Neural cell (in vitro differentiated cells): ENCODE measurements around the gene KIFC3. TPM values are rescaled to one million over a fixed set of nuclear protein-coding genes. Genes with fewer than 3 reads are reported as not detected.

ENCODE experiments used
- H2AFZ ChIP-seq: fragments of 200-600, 300-800 bp; sonication (generic), shearing (Covaris generic); 2 replicates; pipeline ENCODE4 v1.6.0; 2014; ENCODE audit warnings: low read depth, mild to moderate bottlenecking, antibody characterized with exemption, low read length, moderate library complexity
- H3F3A ChIP-seq: fragments of 200-600 bp; shearing (Covaris generic); 2 replicates; pipeline ENCODE4 v1.6.1; 2016; ENCODE audit warnings: mild to moderate bottlenecking, moderate library complexity, mixed read lengths, antibody characterized with exemption, low read length; ENCODE audit not compliant: insufficient read depth, poor library complexity, severe bottlenecking
- H3K27ac ChIP-seq: fragments of 200-600, 300-800 bp; sonication (generic), shearing (Covaris generic); 2 replicates; pipeline ENCODE4 v1.5.1; 2014; ENCODE audit warnings: mild to moderate bottlenecking, low read length, moderate library complexity
- H3K27me3 ChIP-seq: fragments of 300-800, 200-600 bp; sonication (generic), shearing (Covaris generic); 2 replicates; pipeline ENCODE4 v1.6.0; 2014; ENCODE audit warnings: mild to moderate bottlenecking, low read depth, low read length, moderate library complexity; ENCODE audit not compliant: insufficient read depth
- H3K36me3 ChIP-seq: fragments of 300-800, 200-600 bp; sonication (generic), shearing (Covaris generic); 2 replicates; pipeline ENCODE4 v1.5.1; 2014; ENCODE audit warnings: mild to moderate bottlenecking, antibody characterized with exemption, low read length, moderate library complexity; ENCODE audit not compliant: insufficient read depth
- H3K4me2 ChIP-seq: fragments of 300-800, 200-600 bp; sonication (generic), shearing (Covaris generic); 2 replicates; pipeline ENCODE4 v1.6.0; 2014; ENCODE audit warnings: mild to moderate bottlenecking, low read length
- H3K4me3 ChIP-seq: fragments of 300-800, 200-600 bp; sonication (generic), shearing (Covaris generic); 2 replicates; pipeline ENCODE4 v1.5.1; 2014; ENCODE audit warnings: mild to moderate bottlenecking, low read length, moderate library complexity
- H3K79me2 ChIP-seq: fragments of 200-600 bp; shearing (Covaris generic); replicated peaks from 2 replicates; pipeline ENCODE4 v1.6.0; 2014; ENCODE audit warnings: mild to moderate bottlenecking, low read length, moderate library complexity; ENCODE audit not compliant: insufficient read depth
- H3K9ac ChIP-seq: fragments of 300-800, 200-600 bp; sonication (generic), shearing (Covaris generic); 2 replicates; pipeline ENCODE4 v1.6.1; 2016; ENCODE audit warnings: mild to moderate bottlenecking, low read length, mixed read lengths
- H3K9me2 ChIP-seq: fragments of 200-600 bp; shearing (Covaris generic); 2 replicates; pipeline ENCODE4 v1.6.1; 2016; ENCODE audit warnings: mild to moderate bottlenecking, low read length, mixed read lengths; ENCODE audit not compliant: insufficient read depth
- H3K9me3 ChIP-seq: fragments of 200-600, 300-800 bp; sonication (generic), shearing (Covaris generic); 2 replicates; pipeline ENCODE4 v1.6.1; 2016; ENCODE audit warnings: mild to moderate bottlenecking, mixed run types, low read length, moderate library complexity, mixed read lengths
- H4K20me1 ChIP-seq: fragments of 200-600 bp; shearing (Covaris generic); 2 replicates; pipeline ENCODE4 v1.6.1; 2016; ENCODE audit warnings: mild to moderate bottlenecking, mixed run types; ENCODE audit not compliant: insufficient read depth
- EP300 ChIP-seq: fragments of 450-650 bp; conservative IDR thresholded peaks from 2 replicates; pipeline ENCODE4 v1.6.1; 2014; ENCODE audit warnings: antibody characterized with exemption, mild to moderate bottlenecking, moderate library complexity; ENCODE audit not compliant: poor library complexity, severe bottlenecking
- EZH2 ChIP-seq: fragments of 200-600, 300-800 bp; shearing (Covaris generic), sonication (generic); IDR thresholded peaks from 2 replicates; pipeline ENCODE4 v1.6.1; 2014; ENCODE audit warnings: antibody characterized with exemption, low read length, borderline replicate concordance, mild to moderate bottlenecking; ENCODE audit not compliant: insufficient read depth, poor library complexity, severe bottlenecking
- MXI1 ChIP-seq: fragments of 450-650 bp; conservative IDR thresholded peaks from 2 replicates; pipeline ENCODE4 v1.6.1; 2014; ENCODE audit warnings: antibody characterized with exemption, mild to moderate bottlenecking; ENCODE audit not compliant: poor library complexity, severe bottlenecking
- POLR2AphosphoS5 ChIP-seq: IDR thresholded peaks from 2 replicates; pipeline ENCODE4 v1.6.1; 2012
- RAD21 ChIP-seq: fragments of 450-650 bp; conservative IDR thresholded peaks from 2 replicates; pipeline ENCODE4 v1.6.1; 2014; ENCODE audit warnings: antibody characterized with exemption, mild to moderate bottlenecking, moderate library complexity
- SMC3 ChIP-seq: fragments of 450-650 bp; conservative IDR thresholded peaks from 2 replicates; pipeline ENCODE4 v1.6.1; 2014; ENCODE audit warnings: antibody characterized with exemption, mild to moderate bottlenecking, moderate library complexity; ENCODE audit not compliant: poor library complexity
- TAF1 ChIP-seq: IDR thresholded peaks from 2 replicates; pipeline ENCODE4 v1.6.1; 2012; ENCODE audit warnings: low read depth
- polyA plus RNA-seq: library from polyadenylated mRNA; depleted of rRNA; stranded (reverse); fragments of >200 nt; gene quantifications from 2 replicates; pipeline ENCODE4 v1.2.3, GENCODE V29; 2014
- TF ChIP-seq, protein P1 (sequence below): fragments of 450-650 bp; IDR thresholded peaks from 2 replicates; pipeline ENCODE4 v1.5.1; 2014; ENCODE audit warnings: antibody characterized with exemption, mild to moderate bottlenecking, moderate library complexity; ENCODE audit not compliant: poor library complexity, severe bottlenecking
- TF ChIP-seq, protein P2 (sequence below): IDR thresholded peaks from 2 replicates; pipeline ENCODE4 v1.6.1; 2012; ENCODE audit warnings: borderline replicate concordance

Gene KIFC3
- polyA plus RNA-seq, 1 donor from 2014 or later, result 29.7 TPM

DNA sequence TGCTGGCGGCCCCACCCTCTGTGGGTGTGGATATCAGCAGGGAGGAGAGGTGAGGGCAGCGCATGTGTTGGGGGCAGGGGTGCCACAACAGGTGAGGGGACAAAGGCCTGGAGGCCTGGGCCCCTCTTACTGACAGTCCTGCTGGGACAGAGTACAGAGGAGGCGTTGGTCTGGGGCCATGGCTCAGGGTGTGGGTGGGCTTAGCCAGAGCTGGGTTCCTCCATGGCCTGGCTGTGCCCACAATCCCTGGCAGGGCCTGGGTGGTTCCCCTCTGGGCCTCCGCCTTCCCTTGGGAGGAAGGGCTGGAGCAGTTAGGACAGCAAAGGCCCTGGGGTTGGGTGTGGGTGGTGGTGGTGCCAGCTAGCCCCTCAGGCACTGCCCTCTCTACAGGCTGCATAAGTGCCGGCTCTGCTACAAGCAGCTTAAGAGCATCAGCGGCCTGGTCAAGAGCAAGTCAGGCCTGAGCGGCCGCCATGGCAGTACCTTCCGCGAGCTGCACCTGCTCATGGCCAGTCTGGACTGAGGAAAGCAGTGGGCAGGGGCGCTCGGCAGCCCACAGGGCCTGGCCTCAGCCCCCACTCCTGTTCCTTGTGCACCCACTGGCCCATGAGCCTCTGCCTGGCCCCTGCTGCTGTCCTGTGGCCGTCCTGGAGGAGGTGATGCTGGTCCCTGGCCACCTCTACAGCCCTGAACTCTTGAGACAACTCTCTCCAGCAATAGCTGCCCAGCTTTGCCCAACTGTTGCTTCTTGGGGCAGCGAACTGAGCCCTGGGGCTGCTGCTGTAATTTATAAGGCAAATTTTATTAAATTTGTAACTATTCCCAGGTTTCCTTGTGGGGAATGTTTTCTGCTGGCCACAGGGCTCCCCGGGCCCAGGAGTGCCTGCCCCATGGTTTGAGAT, 45.6 kb downstream of the KIFC3 start:
- Histone ChIP-seq H3K9me2 (no peaks in the 10 kb centered on the region), H3K79me2 (no peaks in the 10 kb centered on the region), H3K9me3 (no peaks in the 10 kb centered on the region), H4K20me1 (no peaks in the 10 kb centered on the region), H3K4me2 (no peak overlapping the region), H3K9ac (no peak overlapping the region), H3K27ac (no peak overlapping the region), H3F3A (no peaks in the 10 kb centered on the region), H2AFZ (no peak overlapping the region), H3K4me3 (no peak overlapping the region), H3K36me3 (no peaks in the 10 kb centered on the region), H3K27me3 (no peaks in the 10 kb centered on the region)
- TF ChIP-seq POLR2AphosphoS5 (no peak), EZH2 (no peak), SMC3 (no peak), EP300 (no peak), RAD21 (no peak), MXI1 (no peak), TAF1 (no peak)
- TF ChIP-seq, protein P1, sequence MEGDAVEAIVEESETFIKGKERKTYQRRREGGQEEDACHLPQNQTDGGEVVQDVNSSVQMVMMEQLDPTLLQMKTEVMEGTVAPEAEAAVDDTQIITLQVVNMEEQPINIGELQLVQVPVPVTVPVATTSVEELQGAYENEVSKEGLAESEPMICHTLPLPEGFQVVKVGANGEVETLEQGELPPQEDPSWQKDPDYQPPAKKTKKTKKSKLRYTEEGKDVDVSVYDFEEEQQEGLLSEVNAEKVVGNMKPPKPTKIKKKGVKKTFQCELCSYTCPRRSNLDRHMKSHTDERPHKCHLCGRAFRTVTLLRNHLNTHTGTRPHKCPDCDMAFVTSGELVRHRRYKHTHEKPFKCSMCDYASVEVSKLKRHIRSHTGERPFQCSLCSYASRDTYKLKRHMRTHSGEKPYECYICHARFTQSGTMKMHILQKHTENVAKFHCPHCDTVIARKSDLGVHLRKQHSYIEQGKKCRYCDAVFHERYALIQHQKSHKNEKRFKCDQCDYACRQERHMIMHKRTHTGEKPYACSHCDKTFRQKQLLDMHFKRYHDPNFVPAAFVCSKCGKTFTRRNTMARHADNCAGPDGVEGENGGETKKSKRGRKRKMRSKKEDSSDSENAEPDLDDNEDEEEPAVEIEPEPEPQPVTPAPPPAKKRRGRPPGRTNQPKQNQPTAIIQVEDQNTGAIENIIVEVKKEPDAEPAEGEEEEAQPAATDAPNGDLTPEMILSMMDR, result no peak
- TF ChIP-seq, protein P2, sequence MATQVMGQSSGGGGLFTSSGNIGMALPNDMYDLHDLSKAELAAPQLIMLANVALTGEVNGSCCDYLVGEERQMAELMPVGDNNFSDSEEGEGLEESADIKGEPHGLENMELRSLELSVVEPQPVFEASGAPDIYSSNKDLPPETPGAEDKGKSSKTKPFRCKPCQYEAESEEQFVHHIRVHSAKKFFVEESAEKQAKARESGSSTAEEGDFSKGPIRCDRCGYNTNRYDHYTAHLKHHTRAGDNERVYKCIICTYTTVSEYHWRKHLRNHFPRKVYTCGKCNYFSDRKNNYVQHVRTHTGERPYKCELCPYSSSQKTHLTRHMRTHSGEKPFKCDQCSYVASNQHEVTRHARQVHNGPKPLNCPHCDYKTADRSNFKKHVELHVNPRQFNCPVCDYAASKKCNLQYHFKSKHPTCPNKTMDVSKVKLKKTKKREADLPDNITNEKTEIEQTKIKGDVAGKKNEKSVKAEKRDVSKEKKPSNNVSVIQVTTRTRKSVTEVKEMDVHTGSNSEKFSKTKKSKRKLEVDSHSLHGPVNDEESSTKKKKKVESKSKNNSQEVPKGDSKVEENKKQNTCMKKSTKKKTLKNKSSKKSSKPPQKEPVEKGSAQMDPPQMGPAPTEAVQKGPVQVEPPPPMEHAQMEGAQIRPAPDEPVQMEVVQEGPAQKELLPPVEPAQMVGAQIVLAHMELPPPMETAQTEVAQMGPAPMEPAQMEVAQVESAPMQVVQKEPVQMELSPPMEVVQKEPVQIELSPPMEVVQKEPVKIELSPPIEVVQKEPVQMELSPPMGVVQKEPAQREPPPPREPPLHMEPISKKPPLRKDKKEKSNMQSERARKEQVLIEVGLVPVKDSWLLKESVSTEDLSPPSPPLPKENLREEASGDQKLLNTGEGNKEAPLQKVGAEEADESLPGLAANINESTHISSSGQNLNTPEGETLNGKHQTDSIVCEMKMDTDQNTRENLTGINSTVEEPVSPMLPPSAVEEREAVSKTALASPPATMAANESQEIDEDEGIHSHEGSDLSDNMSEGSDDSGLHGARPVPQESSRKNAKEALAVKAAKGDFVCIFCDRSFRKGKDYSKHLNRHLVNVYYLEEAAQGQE, result no peak

GRCh38 chr16:57755726-57756423, 46.4 kb downstream of the KIFC3 start:
- no peaks in the 10 kb centered on the region for H3K36me3 ChIP-seq
- no peaks in the 10 kb centered on the region for H3K9me3 ChIP-seq
- H3K9ac ChIP-seq, result no peak overlapping the region
- H2AFZ ChIP-seq, result no peak overlapping the region
- no peaks in the 10 kb centered on the region for H3F3A ChIP-seq
- H3K9me2 ChIP-seq, result no peaks in the 10 kb centered on the region
- TF ChIP-seq TAF1 (no peak), POLR2AphosphoS5 (no peak), MXI1 (no peak), EZH2 (no peak), RAD21 (no peak), EP300 (no peak), SMC3 (no peak)
- TF ChIP-seq, protein P1, result no peak
- TF ChIP-seq, protein P2, result no peak
- no peaks in the 10 kb centered on the region for H4K20me1 ChIP-seq
- no peak overlapping the region for H3K27ac ChIP-seq
- no peak overlapping the region for H3K4me2 ChIP-seq
- no peaks in the 10 kb centered on the region for H3K27me3 ChIP-seq
- no peak overlapping the region for H3K4me3 ChIP-seq
- no peaks in the 10 kb centered on the region for H3K79me2 ChIP-seq
